ENCODE measurements around the gene HEATR5A.

Gene HEATR5A

DNA sequence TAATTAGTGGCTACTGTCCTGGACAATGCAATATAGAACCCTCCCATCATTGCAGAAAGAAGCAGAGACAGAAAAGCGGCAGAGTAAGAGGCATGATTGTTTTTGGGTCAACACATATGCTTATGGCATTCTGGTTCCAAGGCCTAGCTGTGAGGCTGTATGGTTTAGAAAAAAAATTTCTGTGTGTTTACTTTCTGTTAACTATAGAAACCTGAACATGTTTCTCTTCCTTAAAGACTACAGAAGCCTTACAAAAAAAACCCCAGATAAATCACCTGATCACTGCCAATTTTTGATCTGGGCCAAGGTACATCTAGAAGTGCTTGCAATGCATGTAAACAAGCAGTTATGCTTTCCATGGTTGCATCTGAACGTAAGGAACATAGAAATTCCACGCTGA lies 112.7 kb downstream of the HEATR5A start:
- Histone ChIP-seq H3K9me3 (ENCODE audit: control insufficient read depth, low read length) (no peaks in the 10 kb centered on the region), H3K4me1 (ENCODE audit: control insufficient read depth, insufficient read depth, low read length, poor library complexity, severe bottlenecking) (no peaks in the 10 kb centered on the region), H3K27me3 (replicated peaks; ENCODE audit: control insufficient read depth, insufficient read depth, low read length, poor library complexity, severe bottlenecking) (no peaks in the 10 kb centered on the region), H3K36me3 (ENCODE audit: control insufficient read depth, insufficient read depth, low read length) (no peaks in the 10 kb centered on the region), H3K4me3 (ENCODE audit: insufficient read depth, low read depth, low read length, poor library complexity, severe bottlenecking) (no peak overlapping the region), H3K27ac (ENCODE audit: insufficient read depth, low read length, poor library complexity, severe bottlenecking) (no peak overlapping the region)
- DNase-seq = no peak

DNA sequence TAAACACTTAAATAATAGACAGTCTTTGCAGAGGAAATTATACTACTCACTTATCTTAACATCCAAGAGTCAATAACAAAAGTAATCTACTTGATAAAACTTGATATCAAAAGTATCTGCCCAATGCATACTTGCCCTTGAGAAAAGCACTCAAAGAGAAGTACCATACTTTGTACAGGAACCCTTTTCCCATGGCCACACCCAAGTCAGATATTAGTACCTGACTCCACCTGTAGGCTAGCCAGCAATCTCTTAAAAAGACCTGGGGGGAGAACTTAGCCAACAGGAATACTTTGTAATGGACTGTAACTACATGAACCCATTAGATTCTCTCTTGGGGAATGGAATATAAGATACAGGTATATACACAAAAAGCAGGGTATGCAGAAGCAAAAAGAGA lies 113.2 kb downstream of the HEATR5A start:
- H3K27ac ChIP-seq (ENCODE audit: insufficient read depth, low read length, poor library complexity, severe bottlenecking) = no peak overlapping the region
- no peak for DNase-seq
- H3K27me3 ChIP-seq (replicated peaks; ENCODE audit: control insufficient read depth, insufficient read depth, low read length, poor library complexity, severe bottlenecking) = no peaks in the 10 kb centered on the region
- no peak overlapping the region for H3K4me3 ChIP-seq (ENCODE audit: insufficient read depth, low read depth, low read length, poor library complexity, severe bottlenecking)
- no peaks in the 10 kb centered on the region for H3K9me3 ChIP-seq (ENCODE audit: control insufficient read depth, low read length)
- H3K4me1 ChIP-seq (ENCODE audit: control insufficient read depth, insufficient read depth, low read length, poor library complexity, severe bottlenecking) = no peaks in the 10 kb centered on the region
- no peaks in the 10 kb centered on the region for H3K36me3 ChIP-seq (ENCODE audit: control insufficient read depth, insufficient read depth, low read length)

GRCh38 chr14:31303654-31304053 lies 116.7 kb downstream of the HEATR5A start:
- no peaks in the 10 kb centered on the region for H3K36me3 ChIP-seq (ENCODE audit: control insufficient read depth, insufficient read depth, low read length)

DNA sequence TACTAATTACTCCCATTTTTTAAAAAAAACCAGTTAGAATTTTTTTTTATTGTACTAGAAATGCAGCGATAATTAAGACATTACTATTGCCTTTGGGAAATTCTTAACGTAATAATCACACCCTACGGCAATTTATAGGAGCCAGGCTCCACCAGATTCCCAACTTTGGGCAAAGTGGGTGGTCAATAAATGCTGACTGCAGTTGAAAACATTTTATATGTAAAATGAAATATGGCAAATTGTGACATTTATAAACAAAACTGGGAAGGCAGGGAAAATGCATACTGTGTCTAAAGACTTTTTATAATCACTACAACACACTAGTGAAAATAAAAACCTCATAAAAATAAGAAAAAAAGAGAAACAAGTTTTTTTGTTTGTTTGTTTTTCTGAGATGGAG lies 119.5 kb downstream of the HEATR5A start:
- Histone ChIP-seq H3K4me3 (ENCODE audit: insufficient read depth, low read depth, low read length, poor library complexity, severe bottlenecking) (no peak overlapping the region), H3K36me3 (ENCODE audit: control insufficient read depth, insufficient read depth, low read length) (no peaks in the 10 kb centered on the region), H3K4me1 (ENCODE audit: control insufficient read depth, insufficient read depth, low read length, poor library complexity, severe bottlenecking) (no peaks in the 10 kb centered on the region), H3K27ac (ENCODE audit: insufficient read depth, low read length, poor library complexity, severe bottlenecking) (no peak overlapping the region), H3K27me3 (replicated peaks; ENCODE audit: control insufficient read depth, insufficient read depth, low read length, poor library complexity, severe bottlenecking) (no peaks in the 10 kb centered on the region), H3K9me3 (ENCODE audit: control insufficient read depth, low read length) (no peaks in the 10 kb centered on the region)
- no peak for DNase-seq

More at GRCh38 chr14:31303654-31304053, 116.7 kb downstream of the HEATR5A start:
- no peak overlapping the region for H3K27ac ChIP-seq (ENCODE audit: insufficient read depth, low read length, poor library complexity, severe bottlenecking)
- H3K27me3 ChIP-seq (replicated peaks; ENCODE audit: control insufficient read depth, insufficient read depth, low read length, poor library complexity, severe bottlenecking) = no peaks in the 10 kb centered on the region
- no peak overlapping the region for H3K4me3 ChIP-seq (ENCODE audit: insufficient read depth, low read depth, low read length, poor library complexity, severe bottlenecking)
- H3K9me3 ChIP-seq (ENCODE audit: control insufficient read depth, low read length) = no peaks in the 10 kb centered on the region
- H3K4me1 ChIP-seq (ENCODE audit: control insufficient read depth, insufficient read depth, low read length, poor library complexity, severe bottlenecking) = no peaks in the 10 kb centered on the region
- no peak for DNase-seq

DNA sequence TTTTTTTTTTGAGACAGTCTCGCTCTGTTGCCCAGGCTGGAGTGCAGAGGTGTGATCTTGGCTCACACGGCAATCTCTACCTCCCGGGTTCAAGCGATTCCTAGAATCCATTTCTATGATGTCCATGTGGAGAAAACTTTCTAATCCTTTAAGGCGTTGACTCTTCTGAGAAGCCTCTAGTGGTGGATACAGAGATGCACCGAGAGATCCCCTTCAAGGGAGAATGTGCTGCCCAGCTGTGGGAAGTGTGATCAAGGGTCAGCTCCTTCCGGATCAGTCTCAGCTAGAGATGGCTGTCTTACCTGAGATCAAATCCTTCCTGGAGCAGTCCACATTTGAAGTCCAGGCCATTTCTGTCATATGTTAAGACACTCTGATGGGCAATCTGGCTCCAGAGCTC lies 120.1 kb downstream of the HEATR5A start:
- no peak overlapping the region for H3K4me3 ChIP-seq (ENCODE audit: insufficient read depth, low read depth, low read length, poor library complexity, severe bottlenecking)
- no peak for DNase-seq
- no peaks in the 10 kb centered on the region for H3K36me3 ChIP-seq (ENCODE audit: control insufficient read depth, insufficient read depth, low read length)
- no peaks in the 10 kb centered on the region for H3K9me3 ChIP-seq (ENCODE audit: control insufficient read depth, low read length)
- no peak overlapping the region for H3K27ac ChIP-seq (ENCODE audit: insufficient read depth, low read length, poor library complexity, severe bottlenecking)
- H3K27me3 ChIP-seq (replicated peaks; ENCODE audit: control insufficient read depth, insufficient read depth, low read length, poor library complexity, severe bottlenecking) = no peaks in the 10 kb centered on the region
- H3K4me1 ChIP-seq (ENCODE audit: control insufficient read depth, insufficient read depth, low read length, poor library complexity, severe bottlenecking) = no peaks in the 10 kb centered on the region

- no peaks in the 10 kb centered on the region for H3K9me3 ChIP-seq (ENCODE audit: control insufficient read depth, low read length)
- H3K36me3 ChIP-seq (ENCODE audit: control insufficient read depth, insufficient read depth, low read length) = no peaks in the 10 kb centered on the region
- H3K4me1 ChIP-seq (ENCODE audit: control insufficient read depth, insufficient read depth, low read length, poor library complexity, severe bottlenecking) = no peaks in the 10 kb centered on the region
- DNase-seq = no peak
- no peak overlapping the region for H3K27ac ChIP-seq (ENCODE audit: insufficient read depth, low read length, poor library complexity, severe bottlenecking)
- H3K27me3 ChIP-seq (replicated peaks; ENCODE audit: control insufficient read depth, insufficient read depth, low read length, poor library complexity, severe bottlenecking) = no peaks in the 10 kb centered on the region
- H3K4me3 ChIP-seq (ENCODE audit: insufficient read depth, low read depth, low read length, poor library complexity, severe bottlenecking) = no peak overlapping the region
These were observed 122.5 kb downstream of the HEATR5A start for GRCh38 chr14:31297701-31298344.

GRCh38 chr14:31297112-31297511 lies 123.2 kb downstream of the HEATR5A start:
- no peaks in the 10 kb centered on the region for H3K4me1 ChIP-seq (ENCODE audit: control insufficient read depth, insufficient read depth, low read length, poor library complexity, severe bottlenecking)

GRCh38 chr14:31294746-31295405 lies 125.5 kb downstream of the HEATR5A start:
- no peaks in the 10 kb centered on the region for H3K9me3 ChIP-seq (ENCODE audit: control insufficient read depth, low read length)
- no peaks in the 10 kb centered on the region for H3K27me3 ChIP-seq (replicated peaks; ENCODE audit: control insufficient read depth, insufficient read depth, low read length, poor library complexity, severe bottlenecking)
- no peaks in the 10 kb centered on the region for H3K4me1 ChIP-seq (ENCODE audit: control insufficient read depth, insufficient read depth, low read length, poor library complexity, severe bottlenecking)
- H3K4me3 ChIP-seq (ENCODE audit: insufficient read depth, low read depth, low read length, poor library complexity, severe bottlenecking) = no peak overlapping the region
- no peak overlapping the region for H3K27ac ChIP-seq (ENCODE audit: insufficient read depth, low read length, poor library complexity, severe bottlenecking)
- no peaks in the 10 kb centered on the region for H3K36me3 ChIP-seq (ENCODE audit: control insufficient read depth, insufficient read depth, low read length)
- no peak for DNase-seq

More at GRCh38 chr14:31297112-31297511, 123.2 kb downstream of the HEATR5A start:
- no peak overlapping the region for H3K4me3 ChIP-seq (ENCODE audit: insufficient read depth, low read depth, low read length, poor library complexity, severe bottlenecking)
- DNase-seq = no peak
- no peaks in the 10 kb centered on the region for H3K36me3 ChIP-seq (ENCODE audit: control insufficient read depth, insufficient read depth, low read length)
- no peaks in the 10 kb centered on the region for H3K9me3 ChIP-seq (ENCODE audit: control insufficient read depth, low read length)
- no peak overlapping the region for H3K27ac ChIP-seq (ENCODE audit: insufficient read depth, low read length, poor library complexity, severe bottlenecking)
- no peaks in the 10 kb centered on the region for H3K27me3 ChIP-seq (replicated peaks; ENCODE audit: control insufficient read depth, insufficient read depth, low read length, poor library complexity, severe bottlenecking)

DNA sequence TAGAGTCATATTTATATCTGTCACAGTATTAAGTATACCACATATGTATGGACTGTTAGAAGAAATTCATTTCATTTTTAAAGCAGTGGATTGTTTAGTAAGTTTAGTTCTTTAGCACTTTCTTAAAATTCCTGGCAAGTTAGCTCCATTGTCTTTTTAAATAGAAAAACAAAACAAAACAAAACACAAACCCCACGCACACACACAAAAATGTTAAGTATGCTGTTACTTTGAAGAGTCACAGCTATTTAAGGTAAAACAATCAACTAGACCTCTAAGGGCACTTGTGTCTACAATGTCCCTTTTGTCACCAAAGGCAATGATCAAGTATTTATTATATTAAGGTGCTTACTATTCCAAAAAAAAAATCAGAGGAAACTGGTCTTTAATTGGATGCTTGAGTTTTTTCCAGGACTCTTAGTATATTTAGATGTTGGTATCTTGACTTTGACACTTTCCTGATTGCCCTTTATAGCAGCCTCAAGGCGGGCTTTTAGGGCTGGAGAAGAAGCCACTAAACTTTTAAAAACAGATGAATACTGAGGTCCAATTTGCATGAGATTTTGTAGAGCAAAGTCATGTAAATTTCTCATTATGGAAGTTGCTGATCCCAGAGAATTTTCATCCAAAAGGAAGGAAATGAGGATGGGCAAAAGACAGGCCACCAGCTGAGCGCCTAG lies 127.3 kb downstream of the HEATR5A start:
- Histone ChIP-seq H3K36me3 (ENCODE audit: control insufficient read depth, insufficient read depth, low read length) (no peaks in the 10 kb centered on the region), H3K9me3 (ENCODE audit: control insufficient read depth, low read length) (no peaks in the 10 kb centered on the region), H3K27me3 (replicated peaks; ENCODE audit: control insufficient read depth, insufficient read depth, low read length, poor library complexity, severe bottlenecking) (no peaks in the 10 kb centered on the region), H3K27ac (ENCODE audit: insufficient read depth, low read length, poor library complexity, severe bottlenecking) (no peak overlapping the region), H3K4me1 (ENCODE audit: control insufficient read depth, insufficient read depth, low read length, poor library complexity, severe bottlenecking) (no peaks in the 10 kb centered on the region), H3K4me3 (ENCODE audit: insufficient read depth, low read depth, low read length, poor library complexity, severe bottlenecking) (no peak overlapping the region)
- DNase-seq = no peak

DNA sequence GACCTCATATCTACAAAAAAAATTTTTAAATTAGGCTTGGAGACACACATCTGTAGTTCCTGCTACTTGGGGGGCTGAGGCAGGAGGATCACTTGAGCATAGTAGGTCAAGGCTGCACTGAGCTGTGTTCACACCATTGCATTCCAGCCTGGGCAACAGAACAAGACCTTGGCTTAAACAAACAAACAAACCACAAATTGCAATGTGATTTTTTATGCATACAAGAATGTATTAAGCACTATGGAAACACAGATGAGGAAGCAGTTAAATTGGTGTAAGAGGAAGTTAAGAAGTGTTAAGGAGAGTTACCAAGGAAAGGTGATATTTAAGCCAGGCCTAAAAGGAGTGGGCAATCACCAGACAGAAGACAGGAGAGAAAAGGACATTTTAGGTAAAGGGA lies 129.1 kb downstream of the HEATR5A start:
- H3K27ac ChIP-seq (ENCODE audit: insufficient read depth, low read length, poor library complexity, severe bottlenecking) = no peak overlapping the region

More for the DNA sequence above, 129.1 kb downstream of the HEATR5A start:
- no peak for DNase-seq
- no peaks in the 10 kb centered on the region for H3K9me3 ChIP-seq (ENCODE audit: control insufficient read depth, low read length)
- H3K27me3 ChIP-seq (replicated peaks; ENCODE audit: control insufficient read depth, insufficient read depth, low read length, poor library complexity, severe bottlenecking) = no peaks in the 10 kb centered on the region
- no peaks in the 10 kb centered on the region for H3K4me1 ChIP-seq (ENCODE audit: control insufficient read depth, insufficient read depth, low read length, poor library complexity, severe bottlenecking)
- no peak overlapping the region for H3K4me3 ChIP-seq (ENCODE audit: insufficient read depth, low read depth, low read length, poor library complexity, severe bottlenecking)
- no peaks in the 10 kb centered on the region for H3K36me3 ChIP-seq (ENCODE audit: control insufficient read depth, insufficient read depth, low read length)
